HG02759 (cell line): Measurements from ENCODE around the gene CACFD1.

Source experiments
- ATAC-seq: cut with Tn5 transposase; IDR thresholded peaks from one replicate; pipeline ENCODE4 v1.9.1; 2021; ENCODE audit warnings: mild to moderate bottlenecking, moderate library complexity; ENCODE audit not compliant: unreplicated experiment

The CACFD1 gene

GRCh38 chr9:133478851-133479711 is 19.3 kb downstream of the CACFD1 start, which contains the start of gene SLC2A6:
Gene SLC2A6 (minus strand): TSS chr9:133479099. CDS start chr9:133479059, 40 bp downstream.
- peak; percentile 92 for ATAC-seq

- no peak for ATAC-seq
Observed at GRCh38 chr9:133483611-133484010, 23.8 kb downstream of the CACFD1 start.

GRCh38 chr9:133484671-133485437 is 25.1 kb downstream of the CACFD1 start:
- ATAC-seq: no peak

GRCh38 chr9:133485531-133486260 is 25.9 kb downstream of the CACFD1 start:
- peak; percentile 9 for ATAC-seq

- ATAC-seq: no peak
Observed at GRCh38 chr9:133487331-133487725, 27.6 kb downstream of the CACFD1 start.

- ATAC-seq: no peak
Observed at GRCh38 chr9:133488686-133489252, 29.0 kb downstream of the CACFD1 start.

- ATAC-seq: no peak
Observed at GRCh38 chr9:133489253-133490190, 29.7 kb downstream of the CACFD1 start.

GRCh38 chr9:133490201-133490681 is 30.5 kb downstream of the CACFD1 start:
- ATAC-seq: no peak

- ATAC-seq: no peak
Observed at GRCh38 chr9:133490865-133491655, 31.3 kb downstream of the CACFD1 start.

- no peak for ATAC-seq
Observed at GRCh38 chr9:133491656-133491925, 31.8 kb downstream of the CACFD1 start.

- no peak for ATAC-seq
Observed at GRCh38 chr9:133492061-133493021, 32.6 kb downstream of the CACFD1 start.

- ATAC-seq: no peak
Observed at GRCh38 chr9:133493428-133493827, 33.6 kb downstream of the CACFD1 start.

GRCh38 chr9:133493845-133494540 is 34.2 kb downstream of the CACFD1 start:
- ATAC-seq: no peak

GRCh38 chr9:133494636-133495326 is 35.0 kb downstream of the CACFD1 start:
- no peak for ATAC-seq

GRCh38 chr9:133495327-133496293 is 35.8 kb downstream of the CACFD1 start:
- no peak for ATAC-seq
